ENCODE data around the gene LRFN2.

- TF ChIP-seq CTCF (optimal IDR thresholded peaks at IDR 0.05 in 1 of 3, IDR thresholded peaks at IDR 0.05 in 1 of 3, conservative IDR thresholded peaks at IDR 0.05 in 1 of 3; ENCODE audit: extremely low read depth in 1 of 3, insufficient read depth in 2 of 3, low read length in 3 of 3) (no peak), EZH2 (IDR thresholded peaks at IDR 0.05; ENCODE audit: low read length) (no peak)
These were observed 243.8 kb downstream of the LRFN2 start for GRCh38 chr6:40343318-40343876.
